ENCODE results near the gene IL31. TPM values are rescaled to one million over a fixed set of nuclear protein-coding genes. Genes with fewer than 3 reads are reported as not detected.
A peak's percentile ranks its signal among the peaks of the same experiment; 100 is the strongest.

Gene IL31
- total and polyA plus RNA-seq, 4 donors = not detected

- no peak for TF ChIP-seq CTCF (IDR thresholded peaks at IDR 0.05; ENCODE audit: control extremely low read depth, extremely low read depth)
- 76 to 78% methylated on average over 8 of the region's 8 CpGs for WGBS, 2 donors
- H3K9me3 ChIP-seq (ENCODE audit: control insufficient read depth in 4 of 4, insufficient read depth in 3 of 4, low read length in 3 of 4) = no peaks in the 10 kb centered on the region
Observed at GRCh38 chr12:122150127-122150681, 23.8 kb downstream of the IL31 start.

GRCh38 chr12:122148657-122149056, 25.4 kb downstream of the IL31 start:
- no peak for ATAC-seq (ENCODE audit: insufficient read depth, low FRiP score)
- WGBS, 2 donors = 53 to 71% methylated on average over 6 of the region's 6 CpGs
- H3K4me1 ChIP-seq (ENCODE audit: control insufficient read depth in 5 of 5, insufficient read depth in 5 of 5, low read length in 5 of 5) = peaks cover 0 to 9% (median 1%) of the 10 kb centered on the region in 5 donors
- H3K27ac ChIP-seq (ENCODE audit: low read depth in 1 of 2, low read length in 1 of 2) = no peak overlapping the region
- DNase-seq = peak; percentile 53 to 89 (median 75)
- peaks cover 0 to 6% (median 5%) of the 10 kb centered on the region in 4 donors for H3K36me3 ChIP-seq (ENCODE audit: control insufficient read depth in 4 of 4, insufficient read depth in 4 of 4, low read length in 4 of 4)
- H3K27me3 ChIP-seq (ENCODE audit: control insufficient read depth in 3 of 3, insufficient read depth in 3 of 3, low read length in 2 of 3) = peaks cover 0 to 2% (median 0%) of the 10 kb centered on the region in 3 donors
- H3K9ac ChIP-seq (ENCODE audit: insufficient read depth in 1 of 2, low read length in 2 of 2) = no peak overlapping the region
- H3K9me3 ChIP-seq (ENCODE audit: control insufficient read depth in 4 of 4, insufficient read depth in 3 of 4, low read length in 3 of 4) = no peaks in the 10 kb centered on the region
- no peak overlapping the region for H3K4me3 ChIP-seq
- no peak for TF ChIP-seq CTCF (IDR thresholded peaks at IDR 0.05; ENCODE audit: control extremely low read depth, extremely low read depth)

More at GRCh38 chr12:122150127-122150681, 23.8 kb downstream of the IL31 start:
- Histone ChIP-seq H3K27ac (ENCODE audit: low read depth in 1 of 2, low read length in 1 of 2) (no peak overlapping the region), H3K9ac (ENCODE audit: insufficient read depth in 1 of 2, low read length in 2 of 2) (no peak overlapping the region), H3K4me1 (ENCODE audit: control insufficient read depth in 5 of 5, insufficient read depth in 5 of 5, low read length in 5 of 5) (peaks cover 0 to 9% (median 1%) of the 10 kb centered on the region in 5 donors), H3K4me3 (no peak overlapping the region), H3K36me3 (ENCODE audit: control insufficient read depth in 4 of 4, insufficient read depth in 4 of 4, low read length in 4 of 4) (peaks cover 0 to 2% (median 0%) of the 10 kb centered on the region in 4 donors), H3K27me3 (ENCODE audit: control insufficient read depth in 3 of 3, insufficient read depth in 3 of 3, low read length in 2 of 3) (peaks cover 0 to 2% (median 0%) of the 10 kb centered on the region in 3 donors)
- ATAC-seq (ENCODE audit: insufficient read depth, low FRiP score) (no peak), DNase-seq (no peak)

- no peak for ATAC-seq (ENCODE audit: insufficient read depth, low FRiP score)
- WGBS, 2 donors = 89% methylated on average over 21 of the region's 21 CpGs
Observed at GRCh38 chr12:122147514-122148290, 26.3 kb downstream of the IL31 start.

More at GRCh38 chr12:122147514-122148290, 26.3 kb downstream of the IL31 start:
- peaks cover 0 to 2% (median 0%) of the 10 kb centered on the region in 3 donors for H3K27me3 ChIP-seq (ENCODE audit: control insufficient read depth in 3 of 3, insufficient read depth in 3 of 3, low read length in 2 of 3)
- no peak for TF ChIP-seq CTCF (IDR thresholded peaks at IDR 0.05; ENCODE audit: control extremely low read depth, extremely low read depth)
- H3K4me1 ChIP-seq (ENCODE audit: control insufficient read depth in 5 of 5, insufficient read depth in 5 of 5, low read length in 5 of 5) = peaks cover 0 to 9% (median 7%) of the 10 kb centered on the region in 5 donors
- no peak overlapping the region for H3K27ac ChIP-seq (ENCODE audit: low read depth in 1 of 2, low read length in 1 of 2)
- DNase-seq = no peak
- no peak overlapping the region for H3K9ac ChIP-seq (ENCODE audit: insufficient read depth in 1 of 2, low read length in 2 of 2)
- H3K36me3 ChIP-seq (ENCODE audit: control insufficient read depth in 4 of 4, insufficient read depth in 4 of 4, low read length in 4 of 4) = peaks cover 0 to 13% (median 12%) of the 10 kb centered on the region in 4 donors
- H3K4me3 ChIP-seq = no peak overlapping the region
- H3K9me3 ChIP-seq (ENCODE audit: control insufficient read depth in 4 of 4, insufficient read depth in 3 of 4, low read length in 3 of 4) = no peaks in the 10 kb centered on the region

Measured in lung (tissue), 12 donors.